Karpas-422 (cell line): ENCODE results near the gene LNPEP. TPM values are rescaled to one million over a fixed set of nuclear protein-coding genes. Genes with fewer than 3 reads are reported as not detected.

Source experiments
- DNase-seq: peaks from one replicate; pipeline ENCODE4 v3.0.0-alpha.2; 2015
- H2AFZ ChIP-seq: fragments of 200-600 bp; sonication (generic); 2 replicates; pipeline ENCODE4 v1.6.1; 2014; ENCODE audit warnings: antibody characterized with exemption, low read length, mixed read lengths
- H3K27ac ChIP-seq: fragments of 200-600 bp; sonication (generic); 2 replicates; pipeline ENCODE4 v1.5.1; 2014; ENCODE audit warnings: mild to moderate bottlenecking, low read length, moderate library complexity
- H3K27me3 ChIP-seq: fragments of 200-600 bp; sonication (generic); 2 replicates; pipeline ENCODE4 v1.6.1; 2014; ENCODE audit warnings: low read length, mixed read lengths
- H3K36me3 ChIP-seq: fragments of 200-600 bp; sonication (generic); 2 replicates; pipeline ENCODE4 v1.6.1; 2014; ENCODE audit warnings: low read length, mixed read lengths; ENCODE audit not compliant: insufficient read depth
- H3K4me1 ChIP-seq: fragments of 200-600 bp; sonication (generic); 2 replicates; pipeline ENCODE4 v1.6.1; 2014; ENCODE audit warnings: mild to moderate bottlenecking, low read length, mixed read lengths
- H3K4me2 ChIP-seq: fragments of 200-600 bp; sonication (generic); 2 replicates; pipeline ENCODE4 v1.6.1; 2014; ENCODE audit warnings: low read length, low read depth, mild to moderate bottlenecking; ENCODE audit not compliant: poor library complexity, severe bottlenecking
- H3K4me3 ChIP-seq: fragments of 200-600 bp; sonication (generic); 2 replicates; pipeline ENCODE4 v1.5.1; 2014; ENCODE audit warnings: mild to moderate bottlenecking, antibody characterized with exemption, low read length, mixed read lengths
- H3K79me2 ChIP-seq: fragments of 200-600 bp; sonication (generic); 2 replicates; pipeline ENCODE4 v1.6.1; 2014; ENCODE audit warnings: mild to moderate bottlenecking, low read length, mixed read lengths
- H3K9ac ChIP-seq: fragments of 200-600 bp; sonication (generic); 2 replicates; pipeline ENCODE4 v1.6.0; 2014; ENCODE audit warnings: low read length
- H3K9me2 ChIP-seq: fragments of 200-600 bp; sonication (generic), shearing (Covaris generic); replicated peaks from 2 replicates; pipeline ENCODE4 v1.6.0; 2014; ENCODE audit warnings: mild to moderate bottlenecking, low read length, moderate library complexity; ENCODE audit not compliant: insufficient read depth
- H3K9me3 ChIP-seq: fragments of 300-700, 200-600 bp; sonication (generic); 2 replicates; pipeline ENCODE4 v1.6.1; 2014; ENCODE audit warnings: low read length, mixed read lengths
- H4K20me1 ChIP-seq: fragments of 200-600 bp; sonication (generic); 2 replicates; pipeline ENCODE4 v1.6.1; 2014; ENCODE audit warnings: mild to moderate bottlenecking, antibody characterized with exemption, low read length, low read depth; ENCODE audit not compliant: insufficient read depth
- total RNA-seq: library from RNA; depleted of rRNA; stranded (reverse); fragments of >200 nt; shearing (Covaris generic); gene quantifications from 2 replicates; pipeline ENCODE4 v1.2.3, GENCODE V29; 2014; ENCODE audit warnings: low replicate concordance

LNPEP gene
- total RNA-seq, 1 experiment from 2014 or later, result 92.3 TPM

- Histone ChIP-seq H3K4me2 (no peak overlapping the region), H3K27ac (no peak overlapping the region), H2AFZ (no peak overlapping the region), H3K9ac (no peak overlapping the region), H3K79me2 (no peaks in the 10 kb centered on the region; the same call in 1 of the 2 replicates), H3K9me2 (0 out of 2 replicates have a peak, but pooled peaks cover under 1% of the 10 kb centered on the region), H3K9me3 (no peaks in the 10 kb centered on the region), H3K4me3 (no peak overlapping the region), H3K27me3 (no peaks in the 10 kb centered on the region), H4K20me1 (no peaks in the 10 kb centered on the region), H3K4me1 (peaks cover 45% of the 10 kb centered on the region), H3K36me3 (peaks cover 41% of the 10 kb centered on the region)
- DNase-seq, result no peak
Observed at GRCh38 chr5:97011567-97011966, 75.7 kb downstream of the LNPEP start.

- no peak for DNase-seq
- Histone ChIP-seq H3K9ac (no peak overlapping the region), H3K27me3 (no peaks in the 10 kb centered on the region), H3K36me3 (peaks cover 50% of the 10 kb centered on the region), H3K4me3 (no peak overlapping the region), H3K9me2 (0 out of 2 replicates have a peak, but pooled peaks cover 3% of the 10 kb centered on the region), H3K9me3 (no peaks in the 10 kb centered on the region), H4K20me1 (no peaks in the 10 kb centered on the region), H3K4me2 (no peak overlapping the region), H3K79me2 (0 out of 2 replicates have a peak, but pooled peaks cover 3% of the 10 kb centered on the region), H3K27ac (no peak overlapping the region), H3K4me1 (peaks cover 11% of the 10 kb centered on the region), H2AFZ (no peak overlapping the region)
Observed at GRCh38 chr5:97019435-97020117, 83.7 kb downstream of the LNPEP start.

GRCh38 chr5:97021416-97021815 is 85.5 kb downstream of the LNPEP start:
- Histone ChIP-seq H4K20me1 (no peaks in the 10 kb centered on the region), H3K9me3 (no peaks in the 10 kb centered on the region), H3K36me3 (peaks cover 48% of the 10 kb centered on the region), H3K4me2 (no peak overlapping the region), H3K9me2 (0 out of 2 replicates have a peak, but pooled peaks cover 3% of the 10 kb centered on the region), H3K27me3 (no peaks in the 10 kb centered on the region), H3K79me2 (0 out of 2 replicates have a peak, but pooled peaks cover 3% of the 10 kb centered on the region), H3K27ac (no peak overlapping the region), H3K4me3 (no peak overlapping the region), H3K4me1 (no peaks in the 10 kb centered on the region), H3K9ac (no peak overlapping the region), H2AFZ (no peak overlapping the region)
- DNase-seq, result no peak

GRCh38 chr5:97022898-97023297 is 87.0 kb downstream of the LNPEP start:
- 0 out of 2 replicates have a peak, but pooled peaks cover 2% of the 10 kb centered on the region for H3K79me2 ChIP-seq
- no peak for DNase-seq
- no peak overlapping the region for H2AFZ ChIP-seq
- H3K4me3 ChIP-seq, result no peak overlapping the region
- no peak overlapping the region for H3K9ac ChIP-seq
- no peaks in the 10 kb centered on the region for H4K20me1 ChIP-seq
- H3K4me1 ChIP-seq, result no peaks in the 10 kb centered on the region
- no peaks in the 10 kb centered on the region for H3K9me2 ChIP-seq
- no peak overlapping the region for H3K27ac ChIP-seq
- no peaks in the 10 kb centered on the region for H3K27me3 ChIP-seq
- no peaks in the 10 kb centered on the region for H3K9me3 ChIP-seq
- H3K4me2 ChIP-seq, result no peak overlapping the region
- H3K36me3 ChIP-seq, result peaks cover 53% of the 10 kb centered on the region

GRCh38 chr5:97026721-97027120 is 90.8 kb downstream of the LNPEP start:
- no peaks in the 10 kb centered on the region for H3K79me2 ChIP-seq
- no peaks in the 10 kb centered on the region for H3K9me2 ChIP-seq
- no peak overlapping the region for H2AFZ ChIP-seq
- H3K9me3 ChIP-seq, result no peaks in the 10 kb centered on the region
- H3K4me1 ChIP-seq, result no peaks in the 10 kb centered on the region
- peaks cover 56% of the 10 kb centered on the region for H3K36me3 ChIP-seq
- H3K4me3 ChIP-seq, result no peak overlapping the region
- H3K9ac ChIP-seq, result no peak overlapping the region
- H4K20me1 ChIP-seq, result no peaks in the 10 kb centered on the region
- no peaks in the 10 kb centered on the region for H3K27me3 ChIP-seq
- H3K27ac ChIP-seq, result no peak overlapping the region
- no peak overlapping the region for H3K4me2 ChIP-seq
- no peak for DNase-seq

- no peak overlapping the region for H2AFZ ChIP-seq
- no peak overlapping the region for H3K4me3 ChIP-seq
- no peak overlapping the region for H3K27ac ChIP-seq
- no peaks in the 10 kb centered on the region; the same call in 1 of the 2 replicates for H3K36me3 ChIP-seq
- H3K9me3 ChIP-seq, result no peaks in the 10 kb centered on the region
- H3K79me2 ChIP-seq, result no peaks in the 10 kb centered on the region
- no peak for DNase-seq
- H3K27me3 ChIP-seq, result no peaks in the 10 kb centered on the region
- H3K4me2 ChIP-seq, result no peak overlapping the region
- H4K20me1 ChIP-seq, result no peaks in the 10 kb centered on the region
- H3K9ac ChIP-seq, result no peak overlapping the region
- H3K9me2 ChIP-seq, result no peaks in the 10 kb centered on the region
- H3K4me1 ChIP-seq, result peaks cover 14% of the 10 kb centered on the region
Observed at GRCh38 chr5:97037819-97038218, 101.9 kb downstream of the LNPEP start.

GRCh38 chr5:97041239-97041638 is 105.4 kb downstream of the LNPEP start:
- H4K20me1 ChIP-seq, result no peaks in the 10 kb centered on the region
- DNase-seq, result no peak
- H3K4me1 ChIP-seq, result peaks cover 14% of the 10 kb centered on the region
- no peak overlapping the region for H3K4me3 ChIP-seq
- no peak overlapping the region for H3K27ac ChIP-seq
- H3K4me2 ChIP-seq, result no peak overlapping the region
- H3K9me2 ChIP-seq, result no peaks in the 10 kb centered on the region
- no peak overlapping the region for H3K9ac ChIP-seq
- no peaks in the 10 kb centered on the region for H3K36me3 ChIP-seq
- no peak overlapping the region for H2AFZ ChIP-seq
- no peaks in the 10 kb centered on the region for H3K79me2 ChIP-seq
- no peaks in the 10 kb centered on the region for H3K27me3 ChIP-seq
- no peaks in the 10 kb centered on the region for H3K9me3 ChIP-seq

- H4K20me1 ChIP-seq, result no peaks in the 10 kb centered on the region
- H3K4me2 ChIP-seq, result no peak overlapping the region
- no peak overlapping the region for H3K27ac ChIP-seq
- H3K4me3 ChIP-seq, result no peak overlapping the region
- H2AFZ ChIP-seq, result no peak overlapping the region
- DNase-seq, result no peak
- no peaks in the 10 kb centered on the region for H3K36me3 ChIP-seq
- no peaks in the 10 kb centered on the region for H3K9me2 ChIP-seq
- H3K4me1 ChIP-seq, result peaks cover 14% of the 10 kb centered on the region
- no peaks in the 10 kb centered on the region for H3K9me3 ChIP-seq
- no peaks in the 10 kb centered on the region for H3K79me2 ChIP-seq
- H3K27me3 ChIP-seq, result no peaks in the 10 kb centered on the region
- H3K9ac ChIP-seq, result no peak overlapping the region
Observed at GRCh38 chr5:97042996-97043395, 107.1 kb downstream of the LNPEP start.
